ENCODE results near the gene ORC3. TPM values are rescaled to one million over a fixed set of nuclear protein-coding genes. Genes with fewer than 3 reads are reported as not detected.
"Not testable (repeated sequence)": the region's sequence is repeated elsewhere in the genome, so short reads cannot be mapped to it uniquely, and the experiment has no call there.

ORC3 gene
- total RNA-seq, 1 experiment from 2014 or later, result 44.2 TPM

DNA sequence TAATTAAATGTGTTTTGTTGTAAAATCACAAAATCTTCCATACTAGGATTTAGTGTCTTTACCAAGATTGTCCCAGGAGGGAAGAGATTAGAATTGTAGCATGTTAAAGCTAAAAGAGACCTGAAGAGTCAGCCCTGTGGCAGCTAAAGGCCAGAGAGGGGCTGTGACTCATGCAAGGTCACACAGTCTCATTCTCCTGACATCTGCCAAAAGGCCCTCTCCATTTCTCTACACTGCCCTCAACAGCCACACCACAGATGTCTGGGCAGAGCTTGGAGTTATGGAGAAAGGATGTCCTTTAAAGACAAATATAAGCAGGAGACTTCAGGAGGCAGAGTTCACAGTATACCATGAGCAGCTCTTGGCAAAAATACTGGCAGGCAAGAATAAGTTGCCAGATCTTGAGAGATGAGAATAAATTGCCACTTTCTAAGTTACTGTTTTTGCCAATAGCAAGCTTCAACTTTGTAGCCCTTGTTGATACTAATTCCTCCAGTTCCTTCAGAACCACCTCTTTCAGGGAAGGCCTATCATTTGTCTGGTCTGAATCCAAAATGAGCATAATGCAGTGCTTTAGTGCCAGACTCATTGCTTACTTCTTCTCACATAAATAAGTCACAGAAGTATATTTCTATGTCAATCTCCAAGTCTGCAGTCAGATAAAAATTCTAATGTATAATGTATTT, 70.4 kb downstream of the ORC3 start:
- peak; percentile 7 for DNase-seq (ENCODE audit: low read depth)

GRCh38 chr6:87661016-87661415, 71.1 kb downstream of the ORC3 start:
- DNase-seq (ENCODE audit: low read depth), result no peak

- DNase-seq (ENCODE audit: low read depth), result no peak
These were observed 71.6 kb downstream of the ORC3 start for GRCh38 chr6:87661503-87661902.

- no peak for DNase-seq (ENCODE audit: low read depth)
These were observed 73.5 kb downstream of the ORC3 start for GRCh38 chr6:87663434-87663833.

GRCh38 chr6:87664921-87665485, 75.1 kb downstream of the ORC3 start:
- no peak for DNase-seq (ENCODE audit: low read depth)

DNA sequence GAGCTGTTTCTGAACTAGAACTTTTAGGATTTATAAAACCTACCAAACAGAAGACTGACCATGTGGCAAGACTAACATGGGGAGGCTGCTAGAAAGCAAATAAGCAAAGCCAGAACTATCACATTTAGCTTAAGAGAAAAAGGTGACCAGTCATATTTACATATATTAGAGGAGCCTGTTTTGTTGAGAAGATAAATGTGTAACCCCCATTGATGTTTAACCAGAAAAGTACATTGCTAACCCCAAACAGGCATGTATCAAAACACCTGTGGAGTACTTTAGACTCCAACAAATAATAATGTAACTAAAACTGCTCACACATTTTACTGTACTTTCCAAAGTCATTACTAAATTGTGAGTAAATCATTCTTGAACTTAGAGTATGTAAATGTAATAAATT, 77.1 kb downstream of the ORC3 start:
- DNase-seq (ENCODE audit: low read depth), result no peak

GRCh38 chr6:87668013-87668412, 78.1 kb downstream of the ORC3 start:
- no peak for DNase-seq (ENCODE audit: low read depth)

GRCh38 chr6:87669051-87669450, 79.1 kb downstream of the ORC3 start:
- no peak for DNase-seq (ENCODE audit: low read depth)

GRCh38 chr6:87670707-87671106, 80.8 kb downstream of the ORC3 start:
- no peak for DNase-seq (ENCODE audit: low read depth)

DNA sequence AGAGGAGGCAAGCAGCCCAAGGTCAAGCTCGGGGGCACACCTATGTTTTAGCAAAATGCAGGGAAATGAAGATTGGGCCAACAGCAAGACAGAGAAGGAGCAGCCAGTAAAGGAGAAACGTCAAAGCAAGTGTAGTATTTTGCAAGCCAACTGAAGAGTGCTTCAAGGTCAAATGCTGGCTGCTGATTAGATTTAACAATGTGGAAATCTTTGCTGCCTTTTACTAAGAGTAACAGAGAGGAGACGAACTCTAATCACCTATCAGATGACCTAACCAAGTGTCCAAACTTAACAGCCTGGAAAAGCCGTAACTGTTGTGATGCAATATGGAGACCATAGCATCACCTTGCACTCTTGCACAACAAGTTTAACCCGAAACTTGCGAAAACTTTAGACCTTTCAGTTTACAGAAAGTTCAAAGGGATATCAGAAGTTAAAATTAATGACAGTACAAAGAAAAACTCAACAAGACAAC, 81.7 kb downstream of the ORC3 start:
- DNase-seq (ENCODE audit: low read depth), result no peak

- no peak for DNase-seq (ENCODE audit: low read depth)
These were observed 82.7 kb downstream of the ORC3 start for GRCh38 chr6:87672641-87673040.

DNA sequence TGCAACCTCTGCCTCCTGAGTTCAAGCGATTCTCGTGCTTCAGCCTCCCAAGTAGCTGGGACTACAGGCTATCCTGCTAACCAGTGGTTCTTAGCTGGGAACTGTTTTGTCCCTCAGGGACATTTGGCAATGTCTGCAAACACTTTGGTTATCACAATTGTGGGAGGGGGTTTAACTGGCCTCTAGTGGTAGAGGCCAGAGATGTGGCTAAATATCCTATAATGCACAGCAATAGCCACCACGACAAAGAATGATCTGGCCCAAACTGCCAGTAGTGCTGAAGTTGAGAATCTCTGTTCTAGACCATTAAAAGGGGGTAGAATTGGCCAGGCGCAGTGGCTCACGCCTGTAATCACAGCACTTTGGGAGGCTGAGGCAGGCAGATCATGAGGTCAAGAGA, 83.3 kb downstream of the ORC3 start:
- no peak for DNase-seq (ENCODE audit: low read depth)

- no peak for DNase-seq (ENCODE audit: low read depth)
These were observed 84.4 kb downstream of the ORC3 start for GRCh38 chr6:87674290-87674689.

DNA sequence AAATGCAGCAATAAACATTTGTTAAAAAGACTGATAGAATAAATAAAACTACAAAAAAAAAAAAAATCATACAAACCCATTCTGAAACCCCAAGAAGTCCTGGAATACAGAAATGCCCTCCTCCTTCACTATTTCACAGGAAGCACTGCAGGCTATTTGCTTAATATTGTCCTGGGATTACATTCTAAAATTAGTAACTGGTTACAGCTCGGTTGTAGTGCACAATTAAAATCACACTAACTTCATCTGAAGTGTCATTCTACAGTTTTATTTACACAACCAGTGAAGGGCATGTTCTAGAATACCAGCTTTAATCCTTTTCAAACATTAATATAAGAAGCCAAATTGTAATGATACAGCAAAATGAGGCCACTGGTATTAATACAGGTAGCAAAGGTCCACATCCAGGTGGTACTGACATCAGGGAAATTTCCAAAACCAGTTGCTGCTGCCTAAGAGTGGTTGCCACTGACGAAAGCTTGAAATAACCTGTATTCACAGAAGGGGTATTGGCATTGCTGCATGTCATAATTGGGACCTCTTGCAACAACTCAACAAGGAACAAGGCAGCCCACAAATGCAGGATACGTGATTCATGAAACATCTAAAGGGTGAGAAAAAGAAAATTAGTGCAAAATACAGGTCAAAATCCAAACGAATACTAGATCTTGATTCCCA, 85.2 kb downstream of the ORC3 start:
- no peak for DNase-seq (ENCODE audit: low read depth)

- peak; percentile 47 for DNase-seq (ENCODE audit: low read depth)
These were observed 92.4 kb downstream of the ORC3 start for GRCh38 chr6:87682310-87682709.

DNA sequence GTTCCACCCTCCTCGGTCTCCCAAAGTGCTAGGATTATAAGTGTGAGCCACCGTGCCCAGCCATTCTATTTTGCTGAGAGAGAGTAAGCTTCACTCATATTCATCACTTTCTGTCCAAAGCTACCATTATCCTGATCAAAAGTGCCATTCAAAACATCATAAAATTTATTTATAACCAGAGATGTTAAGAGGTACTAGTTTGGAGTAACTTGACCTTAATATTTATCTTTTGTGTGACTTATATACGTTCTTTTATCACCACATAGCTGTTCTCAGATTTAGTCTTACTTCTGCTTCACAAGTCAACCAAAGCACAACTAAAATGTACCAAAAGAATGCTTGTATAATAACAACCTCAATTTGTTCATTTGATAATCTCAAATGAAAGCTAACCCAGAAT, 94.0 kb downstream of the ORC3 start:
- DNase-seq (ENCODE audit: low read depth), result no peak

DNA sequence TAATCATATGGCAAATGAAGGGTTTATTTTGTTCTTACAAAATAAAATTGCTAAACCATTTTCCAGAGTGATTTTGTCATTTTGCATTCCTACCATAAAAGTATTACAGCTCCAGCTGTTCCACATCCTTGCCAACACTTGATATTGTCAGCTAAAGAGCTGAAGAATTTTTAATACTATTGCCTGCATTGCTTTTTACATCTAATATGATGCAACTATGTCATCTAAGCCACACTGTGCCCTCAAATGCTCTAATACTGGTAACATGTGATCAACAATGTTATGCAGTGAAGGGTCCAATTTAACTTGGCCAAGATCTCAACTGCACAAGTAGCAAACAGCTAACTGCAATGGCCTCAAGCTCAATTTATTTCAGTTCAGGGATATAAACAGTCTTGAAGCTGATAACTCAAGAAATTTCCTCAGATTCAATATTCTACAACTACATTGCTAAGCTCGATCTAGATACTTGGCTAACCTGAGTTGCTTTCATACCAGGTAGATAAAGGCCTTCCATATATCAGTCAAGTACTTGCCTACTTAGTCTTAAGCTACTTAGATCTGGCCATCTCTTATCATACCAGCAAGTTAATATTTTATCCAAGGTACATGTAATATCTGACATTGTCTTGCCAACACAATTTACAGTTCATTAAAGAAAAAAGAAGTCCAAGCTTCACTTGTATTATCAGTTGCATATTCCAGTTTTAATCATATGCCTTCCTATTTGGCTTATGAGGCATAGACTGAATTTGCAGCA, 95.1 kb downstream of the ORC3 start:
- DNase-seq (ENCODE audit: low read depth), result no peak

DNA sequence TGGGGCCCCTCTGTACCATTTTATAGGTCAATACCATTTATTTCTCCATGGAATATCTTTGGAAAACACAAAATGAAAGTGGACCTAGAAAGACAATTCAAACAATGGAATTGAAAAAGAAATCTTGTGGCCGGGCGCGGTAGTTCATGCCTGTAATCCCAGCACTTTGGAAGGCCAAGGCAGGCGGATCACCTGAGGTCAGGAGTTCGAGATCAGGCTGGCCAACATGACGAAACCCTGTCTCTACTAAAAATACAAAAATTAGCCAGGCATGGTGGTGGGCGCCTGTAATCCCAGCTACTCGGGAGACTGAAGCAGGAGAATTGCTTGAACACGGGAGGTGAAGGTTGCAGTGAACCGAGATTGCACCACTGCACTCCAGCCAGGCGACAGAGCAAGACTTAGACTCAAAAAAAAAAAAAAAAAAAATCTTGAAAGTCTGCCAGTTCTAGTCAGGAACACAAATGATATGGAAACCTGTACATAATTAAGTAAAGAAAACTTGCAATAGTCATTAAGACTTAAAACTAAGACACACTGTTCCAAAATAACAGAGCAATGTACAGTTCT, 96.8 kb downstream of the ORC3 start:
- DNase-seq (ENCODE audit: low read depth), result not testable (repeated sequence)

DNA sequence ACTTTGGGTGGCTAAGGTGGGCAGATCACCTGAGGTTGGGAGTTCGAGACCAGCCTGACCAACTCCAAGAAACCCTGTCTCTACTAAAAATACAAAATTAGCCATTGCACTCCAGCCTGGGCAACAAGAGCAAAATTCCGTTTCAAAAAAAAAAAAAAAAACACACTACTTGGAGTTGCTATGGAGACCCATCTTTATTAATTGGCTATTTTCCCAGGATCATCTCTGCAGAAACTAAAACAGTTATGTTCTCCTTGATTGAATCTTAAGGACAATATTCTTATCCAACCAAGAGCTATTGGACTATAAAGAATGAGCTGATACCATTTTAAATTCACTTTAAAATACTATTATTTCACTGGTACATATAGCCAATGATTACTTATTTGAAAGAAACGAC, 97.4 kb downstream of the ORC3 start:
- DNase-seq (ENCODE audit: low read depth), result no peak

DNA sequence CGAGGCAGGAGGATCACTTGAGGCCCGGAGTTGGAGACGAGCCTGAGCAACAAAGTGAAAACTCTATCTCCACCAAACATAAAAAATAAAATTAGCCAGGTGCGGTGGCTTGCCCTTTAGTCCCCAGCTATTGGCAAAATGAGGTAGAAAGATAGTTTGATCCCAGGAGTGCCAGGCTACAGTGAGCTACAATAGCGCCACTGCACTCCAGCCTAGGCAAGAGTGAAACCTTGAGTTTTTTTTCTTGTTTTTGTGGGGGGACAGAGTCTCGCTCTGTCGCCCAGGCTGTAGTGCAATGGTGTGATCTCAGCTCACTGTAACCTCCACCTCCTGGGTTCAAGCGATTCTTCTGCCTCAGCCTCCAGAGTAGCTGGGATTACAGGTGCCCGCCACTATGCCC, 98.0 kb downstream of the ORC3 start:
- not testable (repeated sequence) for DNase-seq (ENCODE audit: low read depth)

GRCh38 chr6:87690441-87690840, 100.5 kb downstream of the ORC3 start:
- no peak for DNase-seq (ENCODE audit: low read depth)

- DNase-seq (ENCODE audit: low read depth), result no peak
These were observed 102.2 kb downstream of the ORC3 start for GRCh38 chr6:87692086-87692485.

Measured in Daoy (cell line).